ENCODE results near the gene FAM216B. TPM values are rescaled to one million over a fixed set of nuclear protein-coding genes. Genes with fewer than 3 reads are reported as not detected.

The FAM216B gene
- total and polyA plus RNA-seq, 10 of the 15 experiments (the other 5 are each of a cell fraction or from before 2014, with no cell fraction given): not detected

- whole genome bisulfite sequencing (ENCODE audit: insufficient coverage, insufficient replicate concordance, low lambda C conversion rate, missing lambda C conversion rate): 45% methylated on average over 10 of the region's 10 CpGs
- in situ Hi-C loops (cut with MboI): no loop called here
- no peaks in the 10 kb centered on the region for H3K27me3 ChIP-seq (replicated peaks in 1 of 2; ENCODE audit: control insufficient read depth in 2 of 2, insufficient read depth in 2 of 2, low read length in 1 of 2)
- H3K27ac ChIP-seq (ENCODE audit: control insufficient read depth, insufficient read depth): no peak overlapping the region
- ChIA-PET SMC1A (ENCODE audit: uncharacterized antibody, unreplicated experiment) (no interaction called here), RAD21 (ENCODE audit: unreplicated experiment) (no interaction called here), POLR2A (no interaction called here), CTCF (interaction anchor here (0.7 kb wide), 1 partner anchor 592 kb away, joined by 3 read pairs; no protein-coding TSS in a partner anchor)
- no peak overlapping the region for H2AFZ ChIP-seq (ENCODE audit: control insufficient read depth, low read depth, low read length)
- H3K4me1 ChIP-seq (ENCODE audit: control insufficient read depth, insufficient read depth, low read length): no peaks in the 10 kb centered on the region
- intact Hi-C loops (cut with micrococcal nuclease; ENCODE audit: unreplicated experiment): no loop called here
- H4K20me1 ChIP-seq (ENCODE audit: control insufficient read depth, insufficient read depth): no peaks in the 10 kb centered on the region
- H3K36me3 ChIP-seq (ENCODE audit: control insufficient read depth in 2 of 2, insufficient read depth in 2 of 2, low read length in 1 of 2): no peaks in the 10 kb centered on the region
- ATAC-seq (no peak), DNase-seq (ENCODE audit: low read depth, low spot score) (no peak), FAIRE-seq (no peak)
- no peak for TF ChIP-seq BACH1 (IDR thresholded peaks at IDR 0.05; ENCODE audit: borderline replicate concordance)
- TF ChIP-seq CHD1 (IDR thresholded peaks at IDR 0.05; ENCODE audit: low read depth, low read length): no peak
- TF ChIP-seq NR2C1 (IDR thresholded peaks at IDR 0.05): no peak
- no peak overlapping the region for H3K9ac ChIP-seq (ENCODE audit: control insufficient read depth, insufficient read depth, low read length)
- H3K79me2 ChIP-seq (ENCODE audit: control insufficient read depth, insufficient read depth, low read length): no peaks in the 10 kb centered on the region
- no peak overlapping the region for H3K4me3 ChIP-seq
- BruUV-seq (replicated peaks): no TSS peak
- H3K9me3 ChIP-seq (replicated peaks; ENCODE audit: control insufficient read depth, insufficient read depth, low read length): no peaks in the 10 kb centered on the region
- no peak overlapping the region for H3K4me2 ChIP-seq (ENCODE audit: control insufficient read depth, insufficient read depth)
Measured at GRCh38 chr13:42832341-42833096, 51.1 kb downstream of the FAM216B start.

DNA sequence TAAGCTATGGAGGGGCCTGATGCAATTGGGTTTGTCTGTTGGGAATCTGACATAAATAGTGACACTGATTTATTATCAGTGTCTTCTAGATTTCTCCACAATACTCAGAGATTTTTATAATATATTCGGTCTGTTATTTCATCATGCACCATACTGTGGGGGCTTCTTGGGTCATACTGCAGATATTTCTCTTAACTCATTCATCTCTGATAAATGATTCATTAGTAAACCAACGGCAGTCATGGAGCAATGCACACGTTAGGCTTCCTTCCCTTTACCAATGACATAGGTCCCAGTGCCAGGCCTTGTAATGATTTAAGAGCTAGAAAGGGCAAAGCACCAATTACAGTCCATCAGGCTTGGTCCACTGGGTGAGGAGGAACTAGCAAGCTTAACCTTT, 53.6 kb downstream of the FAM216B start:
- in situ Hi-C loops (cut with MboI): no loop called here
- Histone ChIP-seq H3K4me2 (ENCODE audit: control insufficient read depth, insufficient read depth) (no peak overlapping the region), H4K20me1 (ENCODE audit: control insufficient read depth, insufficient read depth) (no peaks in the 10 kb centered on the region), H3K27ac (ENCODE audit: control insufficient read depth, insufficient read depth) (no peak overlapping the region), H3K27me3 (replicated peaks in 1 of 2; ENCODE audit: control insufficient read depth in 2 of 2, insufficient read depth in 2 of 2, low read length in 1 of 2) (no peaks in the 10 kb centered on the region), H3K4me1 (ENCODE audit: control insufficient read depth, insufficient read depth, low read length) (no peaks in the 10 kb centered on the region), H3K36me3 (ENCODE audit: control insufficient read depth in 2 of 2, insufficient read depth in 2 of 2, low read length in 1 of 2) (no peaks in the 10 kb centered on the region), H3K4me3 (no peak overlapping the region), H3K9me3 (replicated peaks; ENCODE audit: control insufficient read depth, insufficient read depth, low read length) (no peaks in the 10 kb centered on the region), H3K79me2 (ENCODE audit: control insufficient read depth, insufficient read depth, low read length) (no peaks in the 10 kb centered on the region), H2AFZ (ENCODE audit: control insufficient read depth, low read depth, low read length) (no peak overlapping the region), H3K9ac (ENCODE audit: control insufficient read depth, insufficient read depth, low read length) (no peak overlapping the region)
- ChIA-PET POLR2A (no interaction called here), SMC1A (ENCODE audit: uncharacterized antibody, unreplicated experiment) (interaction anchor here (1.1 kb wide), 1 partner anchor 18 kb away, joined by 3 read pairs; no protein-coding TSS in a partner anchor), CTCF (interaction anchor here (0.6 to 1.1 kb wide), 2 partner anchors 14 to 235 kb away, joined by 3 to 4 read pairs; no protein-coding TSS in a partner anchor), RAD21 (ENCODE audit: unreplicated experiment) (no interaction called here)
- ATAC-seq: no peak
- TF ChIP-seq EGR1 (IDR thresholded peaks at IDR 0.05; ENCODE audit: borderline replicate concordance in 1 of 2, low read depth in 2 of 2, low read length in 2 of 2) (no peak), EP300 (IDR thresholded peaks at IDR 0.05; ENCODE audit: borderline replicate concordance in 1 of 2, control insufficient read depth in 1 of 2, low read depth in 2 of 2, low read length in 2 of 2) (no peak), SMC3 (IDR thresholded peaks at IDR 0.05; ENCODE audit: borderline replicate concordance, low read length) (no peak), NFXL1 (IDR thresholded peaks at IDR 0.05; ENCODE audit: borderline replicate concordance) (no peak), ZNF384 (IDR thresholded peaks at IDR 0.05; ENCODE audit: borderline replicate concordance, low read depth, low read length) (no peak), TARDBP (IDR thresholded peaks at IDR 0.05; ENCODE audit: borderline replicate concordance) (no peak)
- TF ChIP-seq, protein P1, sequence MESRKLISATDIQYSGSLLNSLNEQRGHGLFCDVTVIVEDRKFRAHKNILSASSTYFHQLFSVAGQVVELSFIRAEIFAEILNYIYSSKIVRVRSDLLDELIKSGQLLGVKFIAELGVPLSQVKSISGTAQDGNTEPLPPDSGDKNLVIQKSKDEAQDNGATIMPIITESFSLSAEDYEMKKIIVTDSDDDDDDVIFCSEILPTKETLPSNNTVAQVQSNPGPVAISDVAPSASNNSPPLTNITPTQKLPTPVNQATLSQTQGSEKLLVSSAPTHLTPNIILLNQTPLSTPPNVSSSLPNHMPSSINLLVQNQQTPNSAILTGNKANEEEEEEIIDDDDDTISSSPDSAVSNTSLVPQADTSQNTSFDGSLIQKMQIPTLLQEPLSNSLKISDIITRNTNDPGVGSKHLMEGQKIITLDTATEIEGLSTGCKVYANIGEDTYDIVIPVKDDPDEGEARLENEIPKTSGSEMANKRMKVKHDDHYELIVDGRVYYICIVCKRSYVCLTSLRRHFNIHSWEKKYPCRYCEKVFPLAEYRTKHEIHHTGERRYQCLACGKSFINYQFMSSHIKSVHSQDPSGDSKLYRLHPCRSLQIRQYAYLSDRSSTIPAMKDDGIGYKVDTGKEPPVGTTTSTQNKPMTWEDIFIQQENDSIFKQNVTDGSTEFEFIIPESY (IDR thresholded peaks at IDR 0.05): no peak
- TF ChIP-seq, protein P2, sequence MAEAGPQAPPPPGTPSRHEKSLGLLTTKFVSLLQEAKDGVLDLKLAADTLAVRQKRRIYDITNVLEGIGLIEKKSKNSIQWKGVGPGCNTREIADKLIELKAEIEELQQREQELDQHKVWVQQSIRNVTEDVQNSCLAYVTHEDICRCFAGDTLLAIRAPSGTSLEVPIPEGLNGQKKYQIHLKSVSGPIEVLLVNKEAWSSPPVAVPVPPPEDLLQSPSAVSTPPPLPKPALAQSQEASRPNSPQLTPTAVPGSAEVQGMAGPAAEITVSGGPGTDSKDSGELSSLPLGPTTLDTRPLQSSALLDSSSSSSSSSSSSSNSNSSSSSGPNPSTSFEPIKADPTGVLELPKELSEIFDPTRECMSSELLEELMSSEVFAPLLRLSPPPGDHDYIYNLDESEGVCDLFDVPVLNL (IDR thresholded peaks at IDR 0.05; ENCODE audit: low read depth, low read length): no peak
- no TSS peak for BruUV-seq (replicated peaks)
- intact Hi-C loops (cut with micrococcal nuclease; ENCODE audit: unreplicated experiment): no loop called here
- FAIRE-seq: no peak
- 73% methylated on average over 3 of the region's 3 CpGs for WGBS (ENCODE audit: insufficient coverage, insufficient replicate concordance, low lambda C conversion rate, missing lambda C conversion rate)
- no peak for DNase-seq (ENCODE audit: low read depth, low spot score)

All from GM12878 (cell line).